Effector memory CD4-positive, alpha-beta T cell (primary cell): ENCODE results near the gene NABP1.

Source experiments
- DNase-seq, 3 donors: peaks; one replicate each; pipeline ENCODE4 v3.0.0-alpha.2; 2020
- H3K27ac ChIP-seq: 2 replicates; pipeline ENCODE4 v1.7.0; 2013; ENCODE audit warnings: mild to moderate bottlenecking, low read length, moderate library complexity; ENCODE audit not compliant: insufficient read depth, poor library complexity, severe bottlenecking
- H3K27me3 ChIP-seq: replicated peaks from 2 replicates; pipeline ENCODE4 v1.7.0; 2013; ENCODE audit warnings: mild to moderate bottlenecking, low read length; ENCODE audit not compliant: insufficient read depth, control insufficient read depth, poor library complexity, severe bottlenecking
- H3K36me3 ChIP-seq: 2 replicates; pipeline ENCODE4 v1.7.0; 2013; ENCODE audit warnings: mild to moderate bottlenecking, low read length, moderate library complexity; ENCODE audit not compliant: control insufficient read depth, insufficient read depth
- H3K4me1 ChIP-seq: 2 replicates; pipeline ENCODE4 v1.7.0; 2013; ENCODE audit warnings: low read length, mild to moderate bottlenecking; ENCODE audit not compliant: control insufficient read depth, insufficient read depth, poor library complexity, severe bottlenecking
- H3K4me3 ChIP-seq: 2 replicates; pipeline ENCODE4 v1.7.0; 2013; ENCODE audit warnings: low read length, low read depth, mild to moderate bottlenecking; ENCODE audit not compliant: insufficient read depth, poor library complexity, severe bottlenecking
- H3K9me3 ChIP-seq: 2 replicates; pipeline ENCODE4 v1.7.0; 2013; ENCODE audit warnings: mild to moderate bottlenecking, low read length, moderate library complexity; ENCODE audit not compliant: control insufficient read depth

NABP1 gene

DNA sequence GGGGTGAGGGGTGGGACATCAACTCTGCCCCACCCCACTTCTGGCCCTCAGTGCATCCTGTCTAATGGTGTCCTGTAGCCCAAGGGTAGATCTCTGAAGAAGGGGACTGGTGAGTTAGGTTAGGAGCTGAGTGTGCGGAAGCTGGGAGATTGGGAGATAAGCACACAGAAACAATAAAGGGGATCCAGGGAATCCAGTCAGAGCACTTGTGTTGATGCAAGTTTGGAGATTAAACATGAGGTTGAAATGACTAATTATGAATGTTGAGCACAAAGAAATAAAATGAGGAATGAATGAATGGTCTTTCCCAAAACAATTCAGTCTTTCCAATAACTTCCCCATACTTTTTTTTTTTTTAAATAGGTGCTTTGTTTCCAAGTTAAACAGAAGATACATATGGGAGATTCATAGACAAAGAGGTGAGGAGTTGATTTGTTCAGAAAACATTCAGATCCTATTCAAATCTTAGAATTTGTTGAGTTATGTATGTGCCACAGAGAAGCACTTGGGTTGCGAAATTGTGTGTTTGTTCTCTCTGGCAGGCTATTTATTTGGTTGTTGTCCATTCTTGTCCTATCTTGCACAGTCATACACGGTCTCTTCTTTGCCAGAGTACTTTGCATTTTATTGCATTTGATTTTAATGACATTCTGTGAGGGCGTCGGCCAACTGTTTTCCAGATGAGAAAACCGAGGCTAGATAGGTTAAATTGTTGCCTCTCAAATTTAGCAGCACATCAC is 31.6 kb upstream of the NABP1 start:
- no peak overlapping the region for H3K27ac ChIP-seq
- H3K9me3 ChIP-seq = no peaks in the 10 kb centered on the region
- no peak for DNase-seq
- no peak overlapping the region for H3K4me3 ChIP-seq
- H3K27me3 ChIP-seq = no peaks in the 10 kb centered on the region
- H3K36me3 ChIP-seq = no peaks in the 10 kb centered on the region
- H3K4me1 ChIP-seq = no peaks in the 10 kb centered on the region

DNA sequence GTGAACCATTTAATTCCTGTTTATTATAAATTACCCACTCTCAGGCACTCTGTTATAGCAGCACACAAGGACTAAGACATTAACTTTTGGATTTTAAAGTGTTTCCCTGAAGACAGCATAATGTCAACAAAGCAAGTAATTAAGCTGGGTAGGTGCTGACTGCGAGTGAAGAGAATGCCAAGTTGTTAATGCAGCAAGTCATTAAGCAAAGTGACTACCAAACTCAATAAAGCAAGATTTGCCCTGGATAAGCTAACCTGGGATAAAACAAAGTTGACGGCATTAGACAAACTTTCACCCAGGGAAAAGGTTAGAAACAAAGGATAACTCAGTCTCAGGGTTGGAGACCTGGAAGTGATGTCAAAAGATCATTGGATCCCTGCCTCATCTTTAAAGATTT is 28.4 kb upstream of the NABP1 start:
- H3K27ac ChIP-seq = no peak overlapping the region
- DNase-seq = no peak

DNA sequence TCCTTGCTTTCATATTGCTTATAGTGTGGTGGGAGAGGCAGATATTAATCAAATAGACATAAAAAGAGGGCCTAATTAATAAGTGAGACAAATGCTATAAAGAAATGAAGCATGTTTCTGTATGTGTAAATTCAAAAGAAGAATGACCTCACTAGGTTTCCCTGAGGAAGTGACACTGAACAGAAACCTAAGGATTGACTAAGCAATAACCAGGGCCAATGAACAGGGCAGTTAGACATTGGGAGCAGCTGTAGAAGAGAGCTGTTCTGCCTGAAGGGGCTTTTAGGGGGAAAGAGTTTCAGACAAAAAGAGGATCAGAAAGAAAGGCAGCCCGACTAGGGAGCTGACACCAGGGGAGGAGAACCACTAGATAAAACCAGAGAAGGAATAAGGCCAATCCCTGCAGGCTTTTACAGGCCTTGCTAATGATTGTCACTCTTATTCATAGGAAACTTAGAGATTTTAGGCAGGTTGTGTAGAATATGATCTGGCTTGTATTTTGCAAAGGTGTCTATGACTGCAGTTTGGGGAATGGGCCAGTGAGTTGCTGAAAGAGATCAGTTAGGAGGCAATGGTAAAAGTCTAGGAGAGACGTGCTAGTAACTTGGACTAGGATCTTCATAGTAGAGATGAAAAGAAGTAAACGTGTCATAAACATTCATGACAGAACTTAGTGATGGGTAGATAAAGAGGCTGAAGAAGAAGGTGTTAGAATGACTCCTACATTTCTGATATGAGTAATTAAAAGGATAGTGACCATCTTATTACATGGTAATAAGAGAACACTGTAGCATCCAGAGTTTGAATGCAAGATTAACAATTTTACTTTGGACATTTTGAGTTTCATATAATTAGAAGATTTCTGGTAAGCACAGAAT is 26.8 kb upstream of the NABP1 start:
- no peak overlapping the region for H3K27ac ChIP-seq
- no peaks in the 10 kb centered on the region for H3K27me3 ChIP-seq
- H3K4me3 ChIP-seq = no peak overlapping the region
- H3K9me3 ChIP-seq = no peaks in the 10 kb centered on the region
- no peaks in the 10 kb centered on the region for H3K4me1 ChIP-seq
- no peak for DNase-seq
- no peaks in the 10 kb centered on the region for H3K36me3 ChIP-seq

More for the DNA sequence above, 28.4 kb upstream of the NABP1 start:
- Histone ChIP-seq H3K4me1 (no peaks in the 10 kb centered on the region), H3K27me3 (no peaks in the 10 kb centered on the region), H3K4me3 (no peak overlapping the region), H3K36me3 (no peaks in the 10 kb centered on the region), H3K9me3 (no peaks in the 10 kb centered on the region)

DNA sequence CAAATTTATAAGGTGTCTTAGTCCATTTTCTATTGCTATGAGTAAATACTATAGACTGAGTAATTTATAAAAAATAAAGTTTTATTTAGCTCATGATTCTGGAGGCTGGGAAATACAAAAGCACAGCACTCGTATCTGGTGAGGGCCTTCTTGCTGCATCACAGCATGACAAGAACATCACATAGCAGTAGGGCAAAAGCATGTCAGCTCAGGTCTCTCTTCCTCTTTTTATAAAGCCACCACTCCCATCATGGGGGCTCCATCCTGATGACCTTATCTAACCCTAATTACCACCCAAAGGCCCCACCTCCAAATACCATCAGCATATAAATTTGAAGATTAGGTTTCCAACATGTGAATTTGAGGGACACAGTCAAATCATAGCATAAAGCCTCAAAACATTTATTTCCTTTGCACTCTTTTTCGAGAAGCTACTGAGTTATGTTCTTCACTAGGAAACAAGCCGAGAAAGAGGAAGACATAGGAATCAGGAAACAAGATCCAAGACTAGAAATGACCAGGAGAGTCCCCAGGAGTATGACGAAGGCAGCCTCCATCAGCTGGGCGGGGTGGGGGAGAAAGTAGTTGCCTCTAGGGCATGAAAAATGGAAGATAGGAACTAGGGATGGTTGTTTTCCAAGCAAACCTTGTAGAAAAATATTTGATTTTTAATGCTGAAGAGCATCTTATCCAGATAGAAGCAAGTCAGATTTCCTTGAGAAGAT is 24.1 kb upstream of the NABP1 start:
- DNase-seq = no peak
- no peaks in the 10 kb centered on the region for H3K36me3 ChIP-seq
- no peaks in the 10 kb centered on the region for H3K9me3 ChIP-seq
- no peak overlapping the region for H3K4me3 ChIP-seq
- no peak overlapping the region for H3K27ac ChIP-seq
- H3K4me1 ChIP-seq = no peaks in the 10 kb centered on the region
- H3K27me3 ChIP-seq = no peaks in the 10 kb centered on the region

DNA sequence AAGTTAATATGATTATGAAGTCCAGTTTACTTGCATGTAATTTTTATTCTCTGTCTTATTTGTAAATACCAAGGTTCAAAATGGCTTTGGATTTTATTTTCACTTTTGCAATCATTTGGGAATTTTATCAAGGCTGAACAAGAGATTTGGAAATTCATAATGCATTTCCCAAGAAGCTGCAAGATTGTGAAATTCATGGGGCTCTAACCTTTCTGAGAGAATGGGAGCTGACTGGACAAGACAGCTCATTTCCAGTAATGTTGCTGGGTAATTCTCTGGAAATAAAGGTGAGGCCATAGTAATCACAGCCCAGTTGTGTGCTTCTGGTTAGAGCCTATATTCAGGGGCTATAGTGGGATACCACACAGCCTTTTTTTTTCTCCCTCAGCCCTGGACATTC is 21.5 kb upstream of the NABP1 start:
- H3K9me3 ChIP-seq = no peaks in the 10 kb centered on the region
- no peaks in the 10 kb centered on the region for H3K36me3 ChIP-seq
- DNase-seq = no peak
- no peaks in the 10 kb centered on the region for H3K4me1 ChIP-seq
- no peaks in the 10 kb centered on the region for H3K27me3 ChIP-seq
- H3K27ac ChIP-seq = no peak overlapping the region
- H3K4me3 ChIP-seq = no peak overlapping the region

DNA sequence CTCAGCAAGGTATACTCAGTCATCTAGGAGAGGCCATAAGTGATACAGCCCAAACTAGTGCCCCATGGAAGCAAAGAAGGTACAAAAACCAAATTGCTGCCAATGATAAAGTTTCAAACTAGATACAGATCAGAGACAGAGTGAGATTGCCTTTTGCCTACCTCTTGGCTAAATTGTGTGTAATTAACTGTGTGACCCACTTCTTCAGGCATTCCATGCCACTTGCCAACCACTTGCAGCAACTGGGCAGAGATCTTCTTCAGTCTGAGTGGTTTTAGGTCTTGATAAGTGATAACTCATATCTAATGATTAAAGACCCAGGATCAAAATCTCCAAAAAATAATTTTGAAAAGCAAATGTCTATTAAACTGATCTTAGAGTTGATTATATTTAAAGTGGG is 21.1 kb upstream of the NABP1 start:
- DNase-seq = no peak
- no peaks in the 10 kb centered on the region for H3K36me3 ChIP-seq
- no peaks in the 10 kb centered on the region for H3K9me3 ChIP-seq
- no peak overlapping the region for H3K4me3 ChIP-seq
- no peak overlapping the region for H3K27ac ChIP-seq
- no peaks in the 10 kb centered on the region for H3K4me1 ChIP-seq
- H3K27me3 ChIP-seq = no peaks in the 10 kb centered on the region

DNA sequence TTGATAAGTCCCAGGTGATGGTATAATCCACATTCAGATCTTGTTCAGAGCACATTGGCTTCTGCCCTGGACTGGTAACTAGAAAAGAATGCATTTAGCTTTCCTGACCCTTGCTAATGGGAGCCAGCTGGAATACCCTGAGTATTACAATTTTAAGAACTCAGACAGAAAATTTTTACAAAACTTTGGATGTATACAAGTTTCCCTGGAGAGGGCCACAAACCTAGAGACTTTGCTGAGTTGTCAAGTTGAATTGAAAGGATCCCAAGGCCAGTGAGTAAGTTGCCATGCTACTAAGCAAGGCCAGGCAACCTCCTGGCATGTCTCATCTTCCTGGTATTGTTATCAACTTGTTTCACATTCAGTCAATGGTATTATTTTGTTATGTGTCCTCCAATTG is 20.0 kb upstream of the NABP1 start:
- Histone ChIP-seq H3K27me3 (no peaks in the 10 kb centered on the region), H3K9me3 (no peaks in the 10 kb centered on the region), H3K4me1 (no peaks in the 10 kb centered on the region), H3K4me3 (no peak overlapping the region), H3K27ac (no peak overlapping the region), H3K36me3 (no peaks in the 10 kb centered on the region)
- DNase-seq = no peak

DNA sequence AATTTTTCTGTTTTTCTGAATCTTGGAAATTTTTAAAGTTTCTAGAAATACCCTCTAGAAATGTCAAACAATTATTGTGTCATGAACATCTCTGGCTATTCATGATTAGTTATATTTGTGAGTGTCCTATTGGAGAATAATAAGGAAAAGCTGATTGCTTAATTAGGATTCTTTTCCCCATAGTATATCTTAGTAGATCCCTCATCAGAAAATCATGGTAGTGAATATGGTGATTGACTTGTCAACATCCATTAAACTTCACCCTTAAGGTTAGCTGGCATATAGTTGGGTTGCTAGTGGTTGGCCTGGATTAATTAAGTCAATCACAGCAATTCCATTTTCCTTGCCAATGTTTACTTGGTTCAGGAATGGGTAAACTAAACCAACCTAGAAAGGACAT is 18.7 kb upstream of the NABP1 start:
- DNase-seq = no peak
- no peaks in the 10 kb centered on the region for H3K9me3 ChIP-seq
- H3K4me3 ChIP-seq = no peak overlapping the region
- H3K27ac ChIP-seq = no peak overlapping the region
- no peaks in the 10 kb centered on the region for H3K4me1 ChIP-seq
- no peaks in the 10 kb centered on the region for H3K27me3 ChIP-seq
- H3K36me3 ChIP-seq = no peaks in the 10 kb centered on the region

DNA sequence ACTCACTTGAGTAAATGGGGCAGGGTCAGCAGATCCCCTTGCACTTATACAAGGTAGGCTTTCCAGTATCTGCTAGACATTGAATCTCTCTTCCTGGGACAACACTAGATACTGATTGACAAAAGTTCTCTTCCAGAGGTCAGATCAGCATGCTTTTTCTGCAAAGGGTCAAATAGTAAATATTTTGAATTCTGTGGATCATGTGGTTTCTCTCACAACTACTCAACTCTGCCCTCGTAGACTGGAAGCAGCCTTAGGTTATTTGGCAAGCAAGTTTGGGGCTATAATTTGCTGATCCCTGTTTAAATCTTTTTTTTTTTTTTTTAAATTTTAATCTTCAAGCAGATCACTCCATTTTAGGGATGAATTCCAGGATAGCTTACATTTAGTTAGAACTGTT is 17.4 kb upstream of the NABP1 start:
- Histone ChIP-seq H3K4me1 (no peaks in the 10 kb centered on the region), H3K27me3 (no peaks in the 10 kb centered on the region), H3K27ac (no peak overlapping the region), H3K36me3 (no peaks in the 10 kb centered on the region), H3K4me3 (no peak overlapping the region), H3K9me3 (no peaks in the 10 kb centered on the region)
- DNase-seq = no peak
